ENCODE results near the gene PARVB. TPM values are rescaled to one million over a fixed set of nuclear protein-coding genes. Genes with fewer than 3 reads are reported as not detected.

The PARVB gene
- total and polyA plus RNA-seq, 8 donors: 3.8 to 27.3 (median 10.4) TPM

DNA sequence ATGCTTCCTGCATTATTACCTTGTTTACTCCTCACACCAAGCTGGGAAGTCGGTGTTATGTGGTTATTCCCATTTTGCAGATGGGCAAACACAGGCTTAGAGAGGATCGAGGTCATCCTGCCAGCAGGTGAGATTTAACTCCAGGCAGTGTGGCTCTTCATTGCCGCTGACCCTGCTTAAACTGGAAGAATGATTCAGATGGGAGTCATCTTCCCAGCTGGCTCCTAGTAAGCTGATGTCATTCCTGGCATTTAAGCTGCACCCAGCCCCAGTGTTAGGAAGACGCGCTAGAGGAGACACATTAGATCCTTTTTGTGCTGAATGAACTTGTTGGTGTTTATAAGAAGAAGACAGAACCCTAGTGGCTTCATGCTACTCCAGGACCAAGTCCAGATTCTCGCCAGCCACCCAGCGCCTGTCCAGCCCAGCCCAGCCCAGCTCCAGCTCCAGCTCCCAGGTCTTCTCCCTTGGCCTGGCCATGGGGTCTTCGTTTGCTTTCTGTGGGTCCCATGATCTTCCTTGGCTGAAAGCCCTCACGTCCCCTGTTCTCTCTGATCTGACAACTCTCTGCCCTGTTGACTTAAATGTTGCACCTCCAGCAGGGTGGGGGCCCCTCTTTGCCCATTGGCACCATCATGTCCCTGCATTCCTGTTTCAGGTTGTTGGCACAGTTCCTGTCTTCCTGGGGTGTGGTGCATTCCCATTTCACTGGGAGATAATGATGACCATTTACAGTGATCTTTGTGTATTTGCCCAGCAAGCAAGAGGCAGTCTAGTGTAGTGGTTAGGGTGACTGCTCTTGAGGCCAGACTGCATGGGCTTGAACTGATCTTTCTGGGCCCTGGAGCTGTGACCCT lies 13.6 kb downstream of the PARVB start:
- intact Hi-C loops (cut with DNase I): no loop called here
- peak in 3 of 4 donors; percentile 44 to 76 (median 44) for ATAC-seq
- Histone ChIP-seq H3K4me1 (no peaks in the 10 kb centered on the region), H3K4me3 (no peak overlapping the region), H3K27me3 (no peaks in the 10 kb centered on the region), H3K36me3 (no peaks in the 10 kb centered on the region), H3K27ac (no peak overlapping the region), H3K9me3 (no peaks in the 10 kb centered on the region)
- 80 to 82% methylated on average over 9 of the region's 9 CpGs for WGBS, 2 donors
- DNase-seq: no peak
- FAIRE-seq: no peak
- TF ChIP-seq, protein P1, sequence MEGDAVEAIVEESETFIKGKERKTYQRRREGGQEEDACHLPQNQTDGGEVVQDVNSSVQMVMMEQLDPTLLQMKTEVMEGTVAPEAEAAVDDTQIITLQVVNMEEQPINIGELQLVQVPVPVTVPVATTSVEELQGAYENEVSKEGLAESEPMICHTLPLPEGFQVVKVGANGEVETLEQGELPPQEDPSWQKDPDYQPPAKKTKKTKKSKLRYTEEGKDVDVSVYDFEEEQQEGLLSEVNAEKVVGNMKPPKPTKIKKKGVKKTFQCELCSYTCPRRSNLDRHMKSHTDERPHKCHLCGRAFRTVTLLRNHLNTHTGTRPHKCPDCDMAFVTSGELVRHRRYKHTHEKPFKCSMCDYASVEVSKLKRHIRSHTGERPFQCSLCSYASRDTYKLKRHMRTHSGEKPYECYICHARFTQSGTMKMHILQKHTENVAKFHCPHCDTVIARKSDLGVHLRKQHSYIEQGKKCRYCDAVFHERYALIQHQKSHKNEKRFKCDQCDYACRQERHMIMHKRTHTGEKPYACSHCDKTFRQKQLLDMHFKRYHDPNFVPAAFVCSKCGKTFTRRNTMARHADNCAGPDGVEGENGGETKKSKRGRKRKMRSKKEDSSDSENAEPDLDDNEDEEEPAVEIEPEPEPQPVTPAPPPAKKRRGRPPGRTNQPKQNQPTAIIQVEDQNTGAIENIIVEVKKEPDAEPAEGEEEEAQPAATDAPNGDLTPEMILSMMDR (IDR thresholded peaks at IDR 0.05): no peak

DNA sequence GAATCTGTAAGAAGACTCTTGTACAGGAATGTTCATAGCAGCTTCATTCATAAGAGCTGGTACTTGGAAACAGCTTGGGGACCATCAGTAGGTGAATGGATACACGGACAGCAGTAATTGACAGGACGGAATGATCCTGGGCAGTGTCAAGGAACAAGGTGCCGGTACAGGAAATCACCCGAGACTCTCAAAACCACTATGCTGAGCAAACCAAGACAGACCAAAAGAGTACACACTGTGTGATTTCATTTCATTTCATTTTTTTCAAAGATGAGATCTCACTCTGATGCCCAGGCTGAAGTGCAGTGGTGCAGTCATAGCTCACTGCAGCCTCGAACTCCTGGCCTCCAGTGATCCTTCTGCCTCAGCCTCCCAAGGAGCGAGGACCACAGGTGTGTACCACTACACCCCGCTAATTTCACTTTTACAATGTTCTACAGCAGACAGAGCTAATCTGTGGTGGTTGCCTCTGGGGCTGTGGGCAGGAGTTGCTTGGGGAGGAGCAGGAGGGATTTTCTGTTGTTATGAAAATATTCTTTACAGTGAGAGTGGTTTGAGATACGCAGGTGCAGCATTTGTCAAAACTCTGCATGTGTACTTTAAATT lies 15.6 kb downstream of the PARVB start:
- TF ChIP-seq, protein P1 (IDR thresholded peaks at IDR 0.05): no peak
- DNase-seq (no peak), FAIRE-seq (no peak), ATAC-seq (no peak)
- WGBS, 2 donors: 87 to 96% methylated on average over 8 of the region's 8 CpGs
- Histone ChIP-seq H3K36me3 (no peaks in the 10 kb centered on the region), H3K4me1 (no peaks in the 10 kb centered on the region), H3K27ac (no peak overlapping the region), H3K27me3 (no peaks in the 10 kb centered on the region), H3K4me3 (no peak overlapping the region), H3K9me3 (no peaks in the 10 kb centered on the region)
- intact Hi-C loops (cut with DNase I): no loop called here

DNA sequence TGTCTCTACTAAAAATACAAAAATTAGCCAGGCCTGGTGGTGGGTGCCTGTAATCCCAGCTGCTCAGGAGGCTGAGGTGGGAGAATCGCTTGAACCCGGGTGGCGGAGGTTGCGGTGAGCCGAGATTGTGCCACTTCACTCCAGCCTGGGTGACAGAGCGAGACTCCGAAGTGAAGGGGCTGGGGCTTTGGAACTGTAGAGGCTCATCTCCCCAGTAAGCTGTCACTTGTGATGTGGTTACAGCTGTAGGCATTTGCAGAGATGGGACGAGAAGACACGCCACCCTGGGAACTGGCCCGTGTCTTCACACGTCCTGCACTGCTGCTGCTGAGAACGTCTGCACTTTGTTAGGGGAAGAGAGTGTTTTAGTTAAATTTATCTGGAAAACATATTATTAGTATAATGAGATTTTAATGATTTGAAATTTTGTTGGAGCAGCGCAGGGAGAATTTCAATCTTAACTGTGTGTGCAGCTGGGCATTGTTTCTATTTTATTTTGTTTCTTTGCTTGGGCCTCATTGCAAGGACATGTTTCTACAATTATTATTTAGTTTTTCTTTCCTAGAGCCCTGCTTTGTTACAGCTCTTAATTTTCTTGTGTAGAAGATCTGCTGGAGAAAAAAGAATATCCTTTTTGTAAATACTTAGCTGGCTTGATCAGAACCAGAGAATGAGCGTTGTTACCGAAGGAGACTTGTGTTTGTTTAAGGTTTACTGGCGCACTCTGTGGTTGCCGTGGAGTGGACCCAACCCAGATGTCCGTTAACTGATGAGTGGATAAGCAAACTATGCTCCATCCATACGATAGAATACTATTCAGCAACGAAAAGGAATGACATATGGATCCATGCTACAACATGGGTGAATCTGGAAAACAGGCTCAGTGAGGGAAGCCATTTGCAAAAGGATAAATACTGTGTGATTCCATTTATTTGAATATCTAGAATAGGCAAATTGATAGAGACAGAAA lies 18.4 kb downstream of the PARVB start:
- no peaks in the 10 kb centered on the region for H3K36me3 ChIP-seq
- intact Hi-C loops (cut with DNase I): no loop called here
- ATAC-seq: no peak
- no peak for DNase-seq
- H3K4me1 ChIP-seq: no peaks in the 10 kb centered on the region
- H3K4me3 ChIP-seq: no peak overlapping the region
- WGBS, 2 donors: 79 to 80% methylated on average over 17 to 20 of the region's 20 CpGs
- H3K27ac ChIP-seq: no peak overlapping the region
- TF ChIP-seq, protein P1 (IDR thresholded peaks at IDR 0.05): no peak
- H3K27me3 ChIP-seq: no peaks in the 10 kb centered on the region
- no peaks in the 10 kb centered on the region for H3K9me3 ChIP-seq
- no peak for FAIRE-seq

DNA sequence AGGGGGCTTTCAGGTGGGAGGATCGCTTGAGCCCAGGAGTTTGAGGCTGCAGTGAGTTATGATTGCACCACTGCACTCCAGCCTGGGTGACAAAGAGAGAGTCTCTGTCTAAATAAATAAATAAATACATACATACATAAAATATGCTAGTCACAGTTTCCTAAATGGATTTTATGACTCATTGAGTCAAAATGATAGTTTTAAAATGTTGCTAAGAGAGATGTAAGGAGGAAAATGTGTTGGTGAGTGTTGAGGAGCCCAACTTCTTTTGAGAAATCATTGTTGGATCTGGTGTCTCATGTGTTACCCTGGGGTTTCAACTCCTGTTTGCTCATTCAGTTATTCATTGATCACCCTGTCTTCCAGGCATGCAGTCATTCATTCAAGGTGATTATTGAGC lies 21.0 kb downstream of the PARVB start:
- ATAC-seq: no peak
- Histone ChIP-seq H3K4me1 (no peaks in the 10 kb centered on the region), H3K36me3 (no peaks in the 10 kb centered on the region), H3K4me3 (no peak overlapping the region), H3K27ac (no peak overlapping the region), H3K27me3 (no peaks in the 10 kb centered on the region), H3K9me3 (no peaks in the 10 kb centered on the region)
- no peak for DNase-seq
- intact Hi-C loops (cut with DNase I): no loop called here
- TF ChIP-seq, protein P1 (IDR thresholded peaks at IDR 0.05): no peak
- 95 to 100% methylated on average over 1 of the region's 1 CpG for WGBS, 2 donors
- no peak for FAIRE-seq
